SK-N-SH treated with all-trans-retinoic acid at 6 μM for 48 hours (cell line): ENCODE measurements around the gene PAPPA.

Experiments
- ATAC-seq: fragments of 200-7000 bp; cut with Tn5 transposase; 3 replicates; pipeline ENCODE4 v1.9.1; 2020; ENCODE audit warnings: mild to moderate bottlenecking, moderate library complexity
- ARNTL ChIP-seq: fragments of 450-650 bp; formaldehyde crosslinking; IDR thresholded peaks from 2 replicates; pipeline ENCODE4 v1.5.0; 2020; ENCODE audit warnings: low read depth, mild to moderate bottlenecking, moderate library complexity, borderline replicate concordance
- BACH2 ChIP-seq: fragments of 250-450 bp; sonication (Bioruptor Pico); IDR thresholded peaks from 2 replicates; pipeline ENCODE4 v1.9.0; 2021; ENCODE audit warnings: mild to moderate bottlenecking, borderline replicate concordance
- CSDC2 ChIP-seq: fragments of 250-450 bp; sonication (Bioruptor Pico); IDR thresholded peaks from 2 replicates; pipeline ENCODE4 v1.5.0; 2020; ENCODE audit warnings: mild to moderate bottlenecking, moderate library complexity
- CSRNP3 ChIP-seq: fragments of 250-450 bp; sonication (Bioruptor Pico); IDR thresholded peaks from 2 replicates; pipeline ENCODE4 v1.5.1; 2021; ENCODE audit warnings: mild to moderate bottlenecking, moderate library complexity
- ESRRG ChIP-seq: fragments of 250-450 bp; sonication (Bioruptor Pico); IDR thresholded peaks from 2 replicates; pipeline ENCODE4 v1.6.1; 2021; ENCODE audit warnings: mild to moderate bottlenecking
- GLIS3 ChIP-seq: fragments of 250-450 bp; sonication (Bioruptor Pico); IDR thresholded peaks from 2 replicates; pipeline ENCODE4 v1.5.0; 2020; ENCODE audit warnings: mild to moderate bottlenecking, moderate library complexity
- ISL1 ChIP-seq: fragments of 250-450 bp; sonication (Bioruptor Pico); IDR thresholded peaks from 2 replicates; pipeline ENCODE4 v2.1.2; 2022; ENCODE audit warnings: mild to moderate bottlenecking, moderate library complexity
- OSR1 ChIP-seq: fragments of 250-450 bp; sonication (Bioruptor Pico); IDR thresholded peaks from 2 replicates; pipeline ENCODE4 v1.8.0; 2022; ENCODE audit warnings: moderate library complexity, mild to moderate bottlenecking, inconsistent platforms
- PPARA ChIP-seq: fragments of 250-450 bp; sonication (Bioruptor Pico); IDR thresholded peaks from 2 replicates; pipeline ENCODE4 v1.5.0; 2020; ENCODE audit warnings: mild to moderate bottlenecking, borderline replicate concordance
- RARB ChIP-seq: fragments of 250-450 bp; sonication (Bioruptor Pico); IDR thresholded peaks from 2 replicates; pipeline ENCODE4 v1.8.0; 2021; ENCODE audit warnings: mild to moderate bottlenecking, moderate library complexity
- SNAI2 ChIP-seq: fragments of 250-450 bp; sonication (Bioruptor Pico); IDR thresholded peaks from 2 replicates; pipeline ENCODE4 v1.5.0; 2020; ENCODE audit warnings: mild to moderate bottlenecking, moderate library complexity
- TCF4 ChIP-seq: fragments of 250-450 bp; sonication (Bioruptor Pico); IDR thresholded peaks from 2 replicates; pipeline ENCODE4 v1.8.0; 2021; ENCODE audit warnings: mild to moderate bottlenecking, moderate library complexity, borderline replicate concordance
- TOX ChIP-seq: fragments of 250-450 bp; sonication (Bioruptor Pico); IDR thresholded peaks from 2 replicates; pipeline ENCODE4 v1.8.0; 2021; ENCODE audit warnings: mild to moderate bottlenecking, moderate library complexity, borderline replicate concordance
- ZC3H10 ChIP-seq: fragments of 250-450 bp; sonication (Bioruptor Pico); IDR thresholded peaks from 2 replicates; pipeline ENCODE4 v1.5.1; 2021; ENCODE audit warnings: mild to moderate bottlenecking, moderate library complexity
- ZFP30 ChIP-seq: fragments of 450-650 bp; formaldehyde crosslinking; IDR thresholded peaks from 2 replicates; pipeline ENCODE4 v1.5.0; 2022; ENCODE audit warnings: mild to moderate bottlenecking, moderate library complexity
- ZNF565 ChIP-seq: fragments of 450-650 bp; formaldehyde crosslinking; conservative IDR thresholded peaks from 2 replicates; pipeline ENCODE4 v1.5.0; 2020; ENCODE audit warnings: low read depth, mild to moderate bottlenecking, moderate library complexity
- ZNF70 ChIP-seq: fragments of 450-650 bp; formaldehyde crosslinking; IDR thresholded peaks from 2 replicates; pipeline ENCODE4 v1.5.0; 2020; ENCODE audit warnings: mild to moderate bottlenecking, moderate library complexity
- ZNF8 ChIP-seq: fragments of 450-650 bp; formaldehyde crosslinking; IDR thresholded peaks from 2 replicates; pipeline ENCODE4 v1.5.0; 2020; ENCODE audit warnings: mild to moderate bottlenecking, moderate library complexity
- TF ChIP-seq, protein P1 (sequence below): fragments of 250-450 bp; sonication (Bioruptor Pico); IDR thresholded peaks from 2 replicates; pipeline ENCODE4 v1.5.0; 2020; ENCODE audit warnings: mild to moderate bottlenecking, moderate library complexity
- TF ChIP-seq, protein P2 (sequence below): fragments of 250-450 bp; sonication (Bioruptor Pico); IDR thresholded peaks from 2 replicates; pipeline ENCODE4 v1.5.1; 2020; ENCODE audit warnings: low read depth, mild to moderate bottlenecking, moderate library complexity

The PAPPA gene

DNA sequence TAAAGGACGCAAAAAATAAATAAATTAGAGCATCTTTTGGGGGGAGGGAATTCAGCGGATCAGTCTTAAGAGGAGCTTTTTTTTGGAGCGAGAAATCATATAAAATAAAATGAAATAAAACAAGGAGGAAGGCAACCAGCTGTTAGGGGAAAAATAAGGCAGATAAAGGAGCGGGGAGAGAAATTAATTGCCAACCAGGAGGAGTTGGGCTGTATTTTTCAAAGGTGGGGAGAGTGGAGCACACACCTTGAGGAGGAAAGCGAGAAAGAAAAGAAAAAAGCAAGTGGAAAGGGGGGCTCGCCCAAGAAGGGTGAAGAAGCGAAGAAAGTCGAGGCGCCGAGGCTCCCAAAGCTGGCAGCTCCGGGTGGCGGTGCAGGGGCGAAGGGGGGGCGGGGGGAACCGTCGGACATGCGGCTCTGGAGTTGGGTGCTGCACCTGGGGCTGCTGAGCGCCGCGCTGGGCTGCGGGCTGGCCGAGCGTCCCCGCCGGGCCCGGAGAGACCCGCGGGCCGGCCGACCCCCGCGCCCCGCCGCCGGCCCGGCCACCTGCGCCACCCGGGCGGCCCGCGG lies at the start of gene PAPPA:
PAPPA (plus strand) TSS at position 27 of the 569 bp plus-strand sequence; CDS start at position 409, 382 bp downstream.
- TF ChIP-seq CSRNP3 (CRISPR knock-in tag) = no peak
- TF ChIP-seq ZFP30 (CRISPR knock-in tag) = no peak
- TF ChIP-seq ISL1 (CRISPR knock-in tag) = no peak
- no peak for TF ChIP-seq ZNF70 (CRISPR knock-in tag)
- TF ChIP-seq BACH2 (CRISPR knock-in tag) = no peak
- TF ChIP-seq, protein P1, sequence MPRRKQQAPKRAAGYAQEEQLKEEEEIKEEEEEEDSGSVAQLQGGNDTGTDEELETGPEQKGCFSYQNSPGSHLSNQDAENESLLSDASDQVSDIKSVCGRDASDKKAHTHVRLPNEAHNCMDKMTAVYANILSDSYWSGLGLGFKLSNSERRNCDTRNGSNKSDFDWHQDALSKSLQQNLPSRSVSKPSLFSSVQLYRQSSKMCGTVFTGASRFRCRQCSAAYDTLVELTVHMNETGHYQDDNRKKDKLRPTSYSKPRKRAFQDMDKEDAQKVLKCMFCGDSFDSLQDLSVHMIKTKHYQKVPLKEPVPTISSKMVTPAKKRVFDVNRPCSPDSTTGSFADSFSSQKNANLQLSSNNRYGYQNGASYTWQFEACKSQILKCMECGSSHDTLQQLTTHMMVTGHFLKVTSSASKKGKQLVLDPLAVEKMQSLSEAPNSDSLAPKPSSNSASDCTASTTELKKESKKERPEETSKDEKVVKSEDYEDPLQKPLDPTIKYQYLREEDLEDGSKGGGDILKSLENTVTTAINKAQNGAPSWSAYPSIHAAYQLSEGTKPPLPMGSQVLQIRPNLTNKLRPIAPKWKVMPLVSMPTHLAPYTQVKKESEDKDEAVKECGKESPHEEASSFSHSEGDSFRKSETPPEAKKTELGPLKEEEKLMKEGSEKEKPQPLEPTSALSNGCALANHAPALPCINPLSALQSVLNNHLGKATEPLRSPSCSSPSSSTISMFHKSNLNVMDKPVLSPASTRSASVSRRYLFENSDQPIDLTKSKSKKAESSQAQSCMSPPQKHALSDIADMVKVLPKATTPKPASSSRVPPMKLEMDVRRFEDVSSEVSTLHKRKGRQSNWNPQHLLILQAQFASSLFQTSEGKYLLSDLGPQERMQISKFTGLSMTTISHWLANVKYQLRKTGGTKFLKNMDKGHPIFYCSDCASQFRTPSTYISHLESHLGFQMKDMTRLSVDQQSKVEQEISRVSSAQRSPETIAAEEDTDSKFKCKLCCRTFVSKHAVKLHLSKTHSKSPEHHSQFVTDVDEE (CRISPR knock-in tag) = no peak
- TF ChIP-seq OSR1 (CRISPR knock-in tag) = no peak
- no peak for TF ChIP-seq GLIS3 (CRISPR knock-in tag)
- no peak for TF ChIP-seq ARNTL (CRISPR knock-in tag)
- TF ChIP-seq PPARA (CRISPR knock-in tag) = no peak
- TF ChIP-seq CSDC2 (CRISPR knock-in tag) = no peak
- TF ChIP-seq ZNF8 (CRISPR knock-in tag) = no peak
- TF ChIP-seq ESRRG (CRISPR knock-in tag) = no peak
- no peak for TF ChIP-seq ZNF565
- no peak for TF ChIP-seq RARB (CRISPR knock-in tag)
- no peak for TF ChIP-seq TCF4 (CRISPR knock-in tag)
- TF ChIP-seq SNAI2 (CRISPR knock-in tag) = no peak
- ATAC-seq = no peak

GRCh38 chr9:116103976-116104820 lies 49.4 kb upstream of the PAPPA start:
- ATAC-seq = no peak
- TF ChIP-seq BACH2 (CRISPR knock-in tag) = no peak
- no peak for TF ChIP-seq CSDC2 (CRISPR knock-in tag)
- TF ChIP-seq RARB (CRISPR knock-in tag) = no peak
- TF ChIP-seq, protein P2, sequence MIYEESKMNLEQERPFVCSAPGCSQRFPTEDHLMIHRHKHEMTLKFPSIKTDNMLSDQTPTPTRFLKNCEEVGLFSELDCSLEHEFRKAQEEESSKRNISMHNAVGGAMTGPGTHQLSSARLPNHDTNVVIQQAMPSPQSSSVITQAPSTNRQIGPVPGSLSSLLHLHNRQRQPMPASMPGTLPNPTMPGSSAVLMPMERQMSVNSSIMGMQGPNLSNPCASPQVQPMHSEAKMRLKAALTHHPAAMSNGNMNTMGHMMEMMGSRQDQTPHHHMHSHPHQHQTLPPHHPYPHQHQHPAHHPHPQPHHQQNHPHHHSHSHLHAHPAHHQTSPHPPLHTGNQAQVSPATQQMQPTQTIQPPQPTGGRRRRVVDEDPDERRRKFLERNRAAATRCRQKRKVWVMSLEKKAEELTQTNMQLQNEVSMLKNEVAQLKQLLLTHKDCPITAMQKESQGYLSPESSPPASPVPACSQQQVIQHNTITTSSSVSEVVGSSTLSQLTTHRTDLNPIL (CRISPR knock-in tag) = no peak

DNA sequence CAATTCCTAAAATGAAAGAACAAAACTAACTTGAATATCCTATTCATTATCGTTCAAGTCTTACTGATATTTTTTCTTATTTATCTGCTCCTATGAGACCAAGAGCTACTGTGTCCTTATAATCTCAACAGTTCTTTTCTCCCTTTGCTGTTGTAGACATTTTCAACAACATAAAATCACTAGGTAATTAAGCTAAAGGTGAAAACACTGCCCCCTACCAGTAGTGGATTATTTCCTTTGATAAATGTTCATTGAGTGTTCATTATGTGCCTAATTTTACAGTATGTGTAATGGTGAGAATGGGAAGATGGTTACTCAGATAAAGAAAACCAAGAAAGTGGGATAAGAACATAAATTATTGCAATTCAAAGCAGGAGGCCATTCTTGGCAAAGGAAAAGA lies 41.4 kb upstream of the PAPPA start:
- ATAC-seq = no peak

More for the DNA sequence above, 41.4 kb upstream of the PAPPA start:
- TF ChIP-seq OSR1 (CRISPR knock-in tag) = no peak
- TF ChIP-seq, protein P1 (CRISPR knock-in tag) = no peak
- no peak for TF ChIP-seq ZC3H10 (CRISPR knock-in tag)
- TF ChIP-seq BACH2 (CRISPR knock-in tag) = no peak
- TF ChIP-seq, protein P2 (CRISPR knock-in tag) = no peak
- TF ChIP-seq ESRRG (CRISPR knock-in tag) = no peak
- TF ChIP-seq TOX (CRISPR knock-in tag) = no peak
- no peak for TF ChIP-seq ZNF70 (CRISPR knock-in tag)
- TF ChIP-seq ISL1 (CRISPR knock-in tag) = no peak
- TF ChIP-seq CSRNP3 (CRISPR knock-in tag) = no peak
- TF ChIP-seq TCF4 (CRISPR knock-in tag) = no peak
